Naive thymus-derived CD8-positive, alpha-beta T cell (primary cell): Measurements from ENCODE around the gene TLR9. TPM values are rescaled to one million over a fixed set of nuclear protein-coding genes. Genes with fewer than 3 reads are reported as not detected.
"Not testable (repeated sequence)": the region's sequence is repeated elsewhere in the genome, so short reads cannot be mapped to it uniquely, and the experiment has no call there.

Experiments
- ATAC-seq, 2 donors: fragments of 150-1000 bp; cut with Tn5 transposase in 1 of 2; sonication (Bioruptor Pico), chemical (Tn5 transposase) in 1 of 2; 1 replicate in 1 of 2; 2 replicates in 1 of 2; pipeline ENCODE4 v1.10.0; 2021; ENCODE audit warnings: mild to moderate bottlenecking in 2 of 2, moderate library complexity in 2 of 2
- POLR2A ChIA-PET: fragments of 350-600 bp; sonication (Branson Sonifier 250); formaldehyde crosslinking; loops from one replicate; lab custom pipeline; 2021; ENCODE audit warnings: antibody characterized with exemption; lab: Charles Lee
- DNase-seq, 10 donors: peaks; one replicate each; pipeline versions ENCODE4 v3.0.0 to v3.0.0-alpha.2; 2020 to 2022
- H3K27ac Mint-ChIP-seq, 10 donors: one replicate each; pipeline ENCODE4 v1.8.0; 2020 to 2022; ENCODE audit warnings: mild to moderate bottlenecking in 10 of 10, mixed read lengths in 10 of 10, moderate library complexity in 4 of 10, inconsistent platforms in 1 of 10
- H3K27me3 Mint-ChIP-seq, 5 donors: one replicate each; pipeline ENCODE4 v1.8.0; 2021 to 2022; ENCODE audit warnings: mixed read lengths in 5 of 5
- H3K36me3 Mint-ChIP-seq, 3 donors: one replicate each; pipeline ENCODE4 v1.8.0; 2020 to 2022; ENCODE audit warnings: mixed read lengths in 3 of 3, mild to moderate bottlenecking in 2 of 3, inconsistent platforms in 1 of 3
- H3K4me1 Mint-ChIP-seq, 4 donors: one replicate each; pipeline ENCODE4 v1.8.0; 2021 to 2022; ENCODE audit warnings: mixed read lengths in 4 of 4
- H3K4me3 Mint-ChIP-seq, 10 donors: one replicate each; pipeline ENCODE4 v1.8.0; 2020 to 2022; ENCODE audit warnings: mild to moderate bottlenecking in 10 of 10, mixed read lengths in 10 of 10, moderate library complexity in 6 of 10, inconsistent platforms in 1 of 10
- H3K9me3 Mint-ChIP-seq, 9 donors: one replicate each; pipeline ENCODE4 v1.8.0; 2020 to 2022; ENCODE audit warnings: mixed read lengths in 9 of 9, mild to moderate bottlenecking in 3 of 9, inconsistent platforms in 1 of 9, moderate library complexity in 1 of 9
- polyA plus RNA-seq, 3 donors: library from polyadenylated mRNA; unstranded; fragments of 300-500 nt; fragmentation: Illumina TruSeq; gene quantifications; one replicate each; pipeline ENCODE4 v1.2.3, GENCODE V29; 2021
- total RNA-seq, 8 experiments: library from RNA in 2 of 8; stranded (reverse) in 2 of 8; gene quantifications; one replicate each; pipeline ENCODE4 v1.2.3 and lab custom pipeline; 2021 to 2026

TLR9 gene, protein sequence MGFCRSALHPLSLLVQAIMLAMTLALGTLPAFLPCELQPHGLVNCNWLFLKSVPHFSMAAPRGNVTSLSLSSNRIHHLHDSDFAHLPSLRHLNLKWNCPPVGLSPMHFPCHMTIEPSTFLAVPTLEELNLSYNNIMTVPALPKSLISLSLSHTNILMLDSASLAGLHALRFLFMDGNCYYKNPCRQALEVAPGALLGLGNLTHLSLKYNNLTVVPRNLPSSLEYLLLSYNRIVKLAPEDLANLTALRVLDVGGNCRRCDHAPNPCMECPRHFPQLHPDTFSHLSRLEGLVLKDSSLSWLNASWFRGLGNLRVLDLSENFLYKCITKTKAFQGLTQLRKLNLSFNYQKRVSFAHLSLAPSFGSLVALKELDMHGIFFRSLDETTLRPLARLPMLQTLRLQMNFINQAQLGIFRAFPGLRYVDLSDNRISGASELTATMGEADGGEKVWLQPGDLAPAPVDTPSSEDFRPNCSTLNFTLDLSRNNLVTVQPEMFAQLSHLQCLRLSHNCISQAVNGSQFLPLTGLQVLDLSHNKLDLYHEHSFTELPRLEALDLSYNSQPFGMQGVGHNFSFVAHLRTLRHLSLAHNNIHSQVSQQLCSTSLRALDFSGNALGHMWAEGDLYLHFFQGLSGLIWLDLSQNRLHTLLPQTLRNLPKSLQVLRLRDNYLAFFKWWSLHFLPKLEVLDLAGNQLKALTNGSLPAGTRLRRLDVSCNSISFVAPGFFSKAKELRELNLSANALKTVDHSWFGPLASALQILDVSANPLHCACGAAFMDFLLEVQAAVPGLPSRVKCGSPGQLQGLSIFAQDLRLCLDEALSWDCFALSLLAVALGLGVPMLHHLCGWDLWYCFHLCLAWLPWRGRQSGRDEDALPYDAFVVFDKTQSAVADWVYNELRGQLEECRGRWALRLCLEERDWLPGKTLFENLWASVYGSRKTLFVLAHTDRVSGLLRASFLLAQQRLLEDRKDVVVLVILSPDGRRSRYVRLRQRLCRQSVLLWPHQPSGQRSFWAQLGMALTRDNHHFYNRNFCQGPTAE
- total RNA-seq (1 to 10 TPM; 2.4 to 2.8 TPM), polyA plus RNA-seq (not detected), total RNA-seq (lab: John Stamatoyannopoulos, UW) (0 reads per million in 6 experiments)

DNA sequence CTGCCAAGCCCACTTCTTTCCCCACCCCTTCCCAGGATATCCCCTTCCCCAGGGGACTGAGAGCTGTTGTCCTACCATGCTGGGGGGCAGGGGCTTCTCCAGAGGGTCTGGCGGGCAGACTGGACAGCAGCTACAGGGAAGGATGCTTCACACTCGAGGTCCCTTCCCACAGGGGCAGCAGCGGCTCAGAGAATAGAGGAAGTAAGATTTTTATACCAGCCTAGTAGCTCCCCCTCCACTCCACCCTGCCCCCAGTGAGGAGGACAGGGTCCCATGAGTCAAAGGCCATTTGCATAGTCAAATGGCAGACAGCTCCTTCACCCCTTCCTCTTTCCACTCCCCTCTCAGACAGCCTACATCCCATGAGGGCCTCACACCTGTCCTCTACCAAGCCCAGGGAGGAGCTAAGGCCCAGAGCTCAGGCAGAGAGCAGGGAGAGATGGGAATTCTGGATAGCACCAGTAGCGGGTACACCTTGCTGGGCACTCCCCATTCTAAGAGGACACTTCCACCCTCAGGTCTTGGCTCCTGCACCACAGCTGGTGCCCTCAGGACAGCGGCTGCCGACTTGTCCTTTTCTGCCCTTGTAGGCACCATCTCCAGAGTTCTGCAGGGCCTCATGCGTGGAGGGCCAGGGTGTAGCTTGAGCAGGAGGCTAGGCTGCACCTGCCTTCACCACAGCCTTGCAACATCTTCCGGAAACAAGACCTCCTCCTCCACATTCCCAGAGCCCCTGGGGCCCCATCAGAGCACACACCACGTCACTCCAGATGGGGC, at the start of gene TLR9:
TLR9 (minus strand) TSS at position 194 of the 777 bp plus-strand sequence; CDS start at position 78, 116 bp downstream.
- Mint-ChIP-seq H3K4me3 (peak within 1 kb of the TSS; percentile 30 to 92 (median 75)), H3K36me3 (peaks cover 0 to 23% (median 0%) of the 10 kb centered on the region in 3 donors), H3K4me1 (peaks cover 36 to 80% (median 65%) of the 10 kb centered on the region in 4 donors), H3K27ac (peak within 1 kb of the TSS; percentile 73 to 96 (median 90)), H3K27me3 (no peaks in the 10 kb centered on the region), H3K9me3 (no peaks in the 10 kb centered on the region)
- POLR2A ChIA-PET = interaction anchor here (0.7 to 58.8 kb wide), 4 partner anchors 25 to 544 kb away, joined by 3 to 1841 read pairs (median 728); partner anchors contain the start of genes GLYCTK, PPM1M, TWF2 and WDR82
- ATAC-seq = peak; percentile 43 to 54
- peak in 1 of 10 donors; percentile 67 for DNase-seq

DNA sequence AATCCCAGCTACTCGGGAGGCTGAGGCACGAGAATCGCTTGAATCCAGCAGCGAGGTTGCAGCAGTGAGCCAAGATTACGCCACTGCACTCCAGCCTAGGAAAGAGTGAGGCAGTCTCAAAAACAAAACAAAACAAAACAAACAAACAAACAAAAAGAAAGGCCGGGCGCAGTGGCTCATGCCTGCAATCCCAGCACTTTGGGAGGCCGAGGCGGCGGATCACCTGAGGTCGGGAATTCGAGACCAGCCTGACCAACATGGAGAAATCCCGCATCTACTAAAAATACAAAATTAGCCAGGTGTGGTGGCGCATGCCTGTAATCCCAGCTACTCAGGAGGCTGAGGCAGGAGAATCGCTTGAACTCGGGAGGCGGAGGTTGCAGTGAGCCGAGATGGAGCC, 49.3 kb upstream of the TLR9 start:
- H3K4me1 Mint-ChIP-seq = peaks cover 36 to 89% (median 70%) of the 10 kb centered on the region in 4 donors
- H3K4me3 Mint-ChIP-seq = peak overlapping the region; percentile 92 to 100 (median 96)
- POLR2A ChIA-PET = interaction anchor here (0.9 to 21.1 kb wide), 5 partner anchors 7 to 65 kb away, joined by 4 to 1841 read pairs (median 7); partner anchors contain the start of genes GLYCTK, PPM1M, TLR9 and TWF2
- not testable (repeated sequence) for DNase-seq, H3K9me3 Mint-ChIP-seq, ATAC-seq, H3K27me3 Mint-ChIP-seq
- H3K27ac Mint-ChIP-seq = peak overlapping the region; percentile 91 to 99 (median 97)
- H3K36me3 Mint-ChIP-seq = peaks cover 18 to 64% (median 32%) of the 10 kb centered on the region in 3 donors

DNA sequence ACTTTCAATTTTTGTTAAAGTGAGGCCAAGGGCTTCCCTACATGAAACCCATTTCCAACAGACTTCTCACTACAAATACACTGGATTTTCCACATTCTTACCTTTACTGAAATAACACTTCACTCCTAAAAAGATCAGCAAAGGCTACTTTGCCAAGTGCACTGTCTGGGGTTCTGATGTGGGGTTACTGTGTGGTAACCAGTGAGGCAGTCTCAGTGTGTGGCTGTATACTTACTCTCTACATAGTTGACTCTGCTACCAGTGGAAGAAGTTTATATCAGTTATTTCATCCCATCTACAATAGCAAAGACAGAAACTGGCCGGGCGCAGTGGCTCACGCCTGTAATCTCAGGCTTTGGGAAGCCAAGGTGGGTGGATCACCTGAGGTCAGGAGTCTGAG, 47.4 kb upstream of the TLR9 start:
- H3K9me3 Mint-ChIP-seq = no peaks in the 10 kb centered on the region
- peaks cover 14 to 82% (median 37%) of the 10 kb centered on the region in 3 donors for H3K36me3 Mint-ChIP-seq
- ATAC-seq = peak; percentile 35 to 53
- H3K27me3 Mint-ChIP-seq = no peaks in the 10 kb centered on the region
- POLR2A ChIA-PET = interaction anchor here (0.6 to 58.8 kb wide), 6 partner anchors 10 to 289 kb away, joined by 3 to 1841 read pairs (median 18); partner anchors contain the start of genes ACY1, GLYCTK, PPM1M and TLR9
- peaks cover 36 to 95% (median 72%) of the 10 kb centered on the region in 4 donors for H3K4me1 Mint-ChIP-seq
- peak overlapping the region; percentile 91 to 99 (median 97) for H3K27ac Mint-ChIP-seq
- DNase-seq = peak in 1 of 10 donors; percentile 37
- peak overlapping the region; percentile 92 to 100 (median 96) for H3K4me3 Mint-ChIP-seq

DNA sequence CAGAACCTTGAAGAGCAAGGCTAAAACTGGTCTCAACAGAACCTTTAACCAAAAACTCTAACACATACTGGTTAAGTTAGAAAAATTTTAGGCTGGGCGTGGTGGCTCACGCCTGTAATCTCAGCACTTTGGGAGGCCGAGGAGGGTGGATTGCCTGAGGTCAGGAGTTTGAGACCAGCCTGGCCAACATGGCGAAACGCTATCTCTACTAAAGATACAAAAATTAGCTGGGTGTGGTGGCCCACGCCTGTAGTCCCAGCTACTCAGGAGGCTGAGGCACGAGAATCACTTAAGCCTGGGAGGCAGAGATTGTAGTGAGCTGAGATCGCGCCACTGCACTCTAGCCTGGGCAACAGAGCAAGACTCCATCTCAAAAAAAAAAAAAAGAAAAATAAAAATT, 46.7 kb upstream of the TLR9 start:
- H3K27ac Mint-ChIP-seq = peak overlapping the region; percentile 92 to 99 (median 97)

DNA sequence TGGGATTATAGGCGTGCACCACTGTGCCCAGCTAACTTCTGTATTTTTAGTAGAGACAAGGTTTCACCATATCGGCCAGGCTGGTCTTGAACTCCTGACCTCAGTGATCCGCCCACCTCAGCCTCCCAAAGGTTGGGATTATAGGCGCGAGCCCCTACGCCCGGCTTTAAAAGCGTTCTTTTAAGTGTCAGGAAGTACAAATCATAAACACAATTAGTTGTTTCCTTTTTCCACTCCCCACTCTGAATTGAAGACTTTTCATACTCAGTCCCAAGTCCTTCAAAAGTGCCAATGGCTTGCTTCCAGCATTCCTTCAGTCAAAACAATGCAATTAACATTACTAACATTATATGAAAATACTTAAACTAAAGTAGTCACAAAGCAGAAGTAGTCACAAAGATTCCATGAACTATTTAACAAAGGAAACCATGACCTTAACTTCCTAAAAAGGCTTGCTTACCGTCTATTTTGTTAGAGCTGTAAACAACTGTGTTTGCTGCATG, 44.9 kb upstream of the TLR9 start:
- ATAC-seq = no peak
- Mint-ChIP-seq H3K27ac (peak overlapping the region; percentile 92 to 99 (median 97)), H3K9me3 (no peaks in the 10 kb centered on the region), H3K4me1 (peaks cover 35 to 93% (median 82%) of the 10 kb centered on the region in 4 donors), H3K27me3 (no peaks in the 10 kb centered on the region), H3K36me3 (peaks cover 7 to 95% (median 46%) of the 10 kb centered on the region in 3 donors), H3K4me3 (peak overlapping the region; percentile 79 to 98 (median 93))
- POLR2A ChIA-PET = interaction anchor here (45.0 to 58.8 kb wide), 2 partner anchors 13 to 33 kb away, joined by 1452 to 1841 read pairs; partner anchors contain the start of genes GLYCTK, PPM1M, TLR9 and TWF2
- no peak for DNase-seq

More for the DNA sequence above, 46.7 kb upstream of the TLR9 start:
- DNase-seq, ATAC-seq, H3K27me3 Mint-ChIP-seq, H3K9me3 Mint-ChIP-seq: not testable (repeated sequence)
- POLR2A ChIA-PET = interaction anchor here (0.7 to 58.8 kb wide), 5 partner anchors 9 to 289 kb away, joined by 3 to 1841 read pairs (median 23); partner anchors contain the start of genes ACY1, GLYCTK, PPM1M and TLR9
- H3K4me3 Mint-ChIP-seq = peak overlapping the region; percentile 79 to 98 (median 93)
- H3K36me3 Mint-ChIP-seq = peaks cover 9 to 86% (median 39%) of the 10 kb centered on the region in 3 donors
- peaks cover 38 to 98% (median 76%) of the 10 kb centered on the region in 4 donors for H3K4me1 Mint-ChIP-seq

DNA sequence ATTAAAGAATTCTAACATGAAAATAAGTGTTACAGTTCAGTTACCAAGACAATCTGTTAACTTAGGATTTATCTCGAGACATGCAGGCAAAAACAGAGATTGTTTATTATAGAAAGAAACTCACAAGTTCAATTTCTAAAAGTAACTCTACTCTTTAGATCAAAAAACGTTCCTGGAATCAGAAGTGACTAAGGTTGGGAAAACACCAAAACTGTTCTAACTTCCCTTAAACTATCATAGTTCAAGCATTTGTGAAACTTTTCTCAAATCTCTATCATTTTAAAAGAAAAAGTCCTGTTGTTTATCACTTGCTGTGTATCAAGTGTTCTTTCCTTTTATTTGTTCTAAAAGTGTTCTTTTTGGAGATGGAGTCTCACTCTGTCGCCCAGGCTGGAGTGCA, 44.3 kb upstream of the TLR9 start:
- H3K27me3 Mint-ChIP-seq = no peaks in the 10 kb centered on the region
- H3K27ac Mint-ChIP-seq = peak overlapping the region; percentile 92 to 99 (median 97)
- H3K36me3 Mint-ChIP-seq = peaks cover 7 to 95% (median 48%) of the 10 kb centered on the region in 3 donors
- no peaks in the 10 kb centered on the region for H3K9me3 Mint-ChIP-seq
- peak overlapping the region; percentile 79 to 98 (median 93) for H3K4me3 Mint-ChIP-seq
- peaks cover 35 to 92% (median 80%) of the 10 kb centered on the region in 4 donors for H3K4me1 Mint-ChIP-seq
- no peak for DNase-seq
- ATAC-seq = no peak
- POLR2A ChIA-PET = interaction anchor here (1.8 to 58.8 kb wide), 3 partner anchors 9 to 33 kb away, joined by 6 to 1841 read pairs (median 1452); partner anchors contain the start of genes GLYCTK, PPM1M, TLR9 and TWF2

DNA sequence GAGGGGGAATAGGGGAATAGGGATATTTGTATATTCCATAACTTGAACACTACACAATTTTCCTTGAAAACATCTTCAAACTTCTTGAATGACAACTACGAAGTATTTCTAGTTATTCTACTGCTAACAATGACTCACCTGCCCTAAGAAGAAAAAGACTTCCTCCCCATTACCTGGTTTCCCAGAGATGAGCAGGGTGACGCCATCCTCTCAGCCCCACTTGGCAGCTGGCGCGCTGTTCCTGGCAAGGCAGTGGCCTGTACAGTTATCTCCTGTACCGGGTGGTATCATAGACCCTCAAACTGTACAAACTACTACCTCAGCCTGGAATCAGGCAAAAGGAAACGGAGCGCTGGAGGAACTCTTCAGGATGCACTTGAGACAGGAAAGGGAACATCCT, 42.6 kb upstream of the TLR9 start:
- POLR2A ChIA-PET = interaction anchor here (1.8 to 58.8 kb wide), 3 partner anchors 7 to 31 kb away, joined by 6 to 1841 read pairs (median 1452); partner anchors contain the start of genes GLYCTK, PPM1M, TLR9 and TWF2
- Mint-ChIP-seq H3K9me3 (no peaks in the 10 kb centered on the region), H3K4me3 (peak overlapping the region; percentile 40 to 96 (median 73)), H3K27ac (peak overlapping the region; percentile 92 to 99 (median 96)), H3K4me1 (peaks cover 42 to 92% (median 81%) of the 10 kb centered on the region in 4 donors), H3K36me3 (peaks cover 20 to 95% (median 56%) of the 10 kb centered on the region in 3 donors), H3K27me3 (no peaks in the 10 kb centered on the region)
- ATAC-seq (peak; percentile 54 to 60), DNase-seq (peak in 3 of 10 donors; percentile 43 to 69 (median 53))

DNA sequence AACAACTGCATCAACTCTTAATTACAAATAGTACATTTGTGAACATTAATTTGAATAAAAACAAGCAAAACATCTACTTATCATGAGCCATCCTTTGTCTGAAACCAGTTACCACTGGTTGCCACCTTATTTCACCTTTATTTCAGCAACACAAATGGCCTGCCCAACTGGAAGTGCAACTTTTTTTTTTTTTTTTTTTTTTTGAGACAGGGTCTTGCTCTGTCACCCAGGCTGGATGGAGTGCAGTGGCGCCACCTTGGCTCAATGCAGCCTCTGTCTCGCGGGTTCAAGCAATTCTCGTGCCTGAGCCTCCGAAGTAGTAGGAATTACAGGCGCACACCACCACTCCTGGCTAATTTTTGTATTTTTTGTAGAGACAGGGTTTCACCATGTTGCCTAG, 39.9 kb upstream of the TLR9 start:
- Mint-ChIP-seq H3K4me1 (peaks cover 38 to 90% (median 82%) of the 10 kb centered on the region in 4 donors), H3K4me3 (peak overlapping the region in 1 of 10 donors; percentile 49), H3K36me3 (peaks cover 17 to 97% (median 69%) of the 10 kb centered on the region in 3 donors), H3K27ac (peak overlapping the region; percentile 15 to 93 (median 74)), H3K27me3 (no peaks in the 10 kb centered on the region), H3K9me3 (no peaks in the 10 kb centered on the region)
- POLR2A ChIA-PET = interaction anchor here (45.0 to 58.8 kb wide), 2 partner anchors 18 to 28 kb away, joined by 1452 to 1841 read pairs; partner anchors contain the start of genes GLYCTK, PPM1M, TLR9 and TWF2
- no peak for DNase-seq
- no peak for ATAC-seq

DNA sequence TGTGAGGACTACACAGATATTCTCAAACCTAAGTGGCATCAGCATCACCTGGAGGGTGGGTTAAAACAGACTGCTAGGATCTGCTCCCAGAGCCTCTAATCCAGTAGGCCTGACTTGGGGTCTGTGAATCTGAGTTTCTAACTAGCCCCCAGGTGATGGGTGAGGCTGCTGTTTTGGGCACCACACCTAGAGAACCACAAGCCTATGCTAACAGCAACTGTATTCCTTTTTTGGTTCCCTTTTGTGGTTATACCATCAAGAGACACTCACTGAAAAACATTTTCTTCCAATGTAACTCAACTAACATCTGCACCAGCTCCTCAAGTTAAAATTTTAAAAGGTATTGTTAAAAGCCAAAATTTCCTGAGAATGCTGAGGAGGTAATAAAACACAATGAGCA, 37.0 kb upstream of the TLR9 start:
- peak overlapping the region; percentile 49 to 96 (median 91) for H3K27ac Mint-ChIP-seq
- H3K9me3 Mint-ChIP-seq = no peaks in the 10 kb centered on the region
- ATAC-seq (peak; percentile 46 to 81), DNase-seq (peak in 1 of 10 donors; percentile 37)
- H3K4me3 Mint-ChIP-seq = peak overlapping the region; percentile 34 to 78 (median 56)
- peaks cover 17 to 98% (median 78%) of the 10 kb centered on the region in 3 donors for H3K36me3 Mint-ChIP-seq
- POLR2A ChIA-PET = interaction anchor here (2.0 to 58.8 kb wide), 3 partner anchors 9 to 25 kb away, joined by 23 to 1841 read pairs (median 1452); partner anchors contain the start of genes GLYCTK, PPM1M, TLR9 and TWF2
- peaks cover 32 to 92% (median 85%) of the 10 kb centered on the region in 4 donors for H3K4me1 Mint-ChIP-seq
- H3K27me3 Mint-ChIP-seq = no peaks in the 10 kb centered on the region

DNA sequence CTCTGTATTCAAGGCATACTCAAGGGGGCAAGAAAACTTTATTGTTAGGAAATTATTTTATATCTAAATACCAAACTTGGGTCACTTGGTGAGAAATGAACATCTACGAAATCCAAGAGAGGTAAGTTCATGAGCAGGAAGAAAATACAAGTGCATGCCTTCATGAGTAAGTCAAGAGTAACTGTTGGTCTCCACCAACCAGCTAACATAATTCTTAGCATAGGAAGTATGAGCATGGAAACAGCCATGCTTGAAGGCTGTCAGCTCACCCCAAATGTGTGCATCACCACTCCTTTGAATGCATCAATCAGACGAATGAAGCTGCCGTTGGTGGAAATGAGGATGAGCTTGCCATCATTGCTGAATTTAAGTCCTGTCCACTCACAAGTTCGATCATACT, 34.0 kb upstream of the TLR9 start:
- no peaks in the 10 kb centered on the region for H3K9me3 Mint-ChIP-seq
- H3K36me3 Mint-ChIP-seq = peaks cover 12 to 97% (median 69%) of the 10 kb centered on the region in 3 donors
- peak overlapping the region; percentile 60 to 100 (median 86) for H3K27ac Mint-ChIP-seq
- ATAC-seq (no peak), DNase-seq (no peak)
- peak overlapping the region in 1 of 10 donors; percentile 23 for H3K4me3 Mint-ChIP-seq
- peaks cover 35 to 99% (median 95%) of the 10 kb centered on the region in 4 donors for H3K4me1 Mint-ChIP-seq
- no peaks in the 10 kb centered on the region for H3K27me3 Mint-ChIP-seq
- POLR2A ChIA-PET = interaction anchor here (1.9 to 58.8 kb wide), 4 partner anchors 10 to 24 kb away, joined by 6 to 1841 read pairs (median 732); partner anchors contain the start of genes GLYCTK, PPM1M, TLR9 and TWF2
